GM21576 (cell line): ENCODE measurements around the gene NUDT13.
"Not testable (repeated sequence)": the region's sequence is repeated elsewhere in the genome, so short reads cannot be mapped to it uniquely, and the experiment has no call there.

Experiments
- ATAC-seq: cut with Tn5 transposase; IDR thresholded peaks from one replicate; pipeline ENCODE4 v1.9.1; 2021; ENCODE audit warnings: mild to moderate bottlenecking, moderate library complexity; ENCODE audit not compliant: unreplicated experiment

The NUDT13 gene

GRCh38 chr10:73097305-73097670 lies 13.0 kb upstream of the NUDT13 start:
- ATAC-seq: peak; percentile 3

DNA sequence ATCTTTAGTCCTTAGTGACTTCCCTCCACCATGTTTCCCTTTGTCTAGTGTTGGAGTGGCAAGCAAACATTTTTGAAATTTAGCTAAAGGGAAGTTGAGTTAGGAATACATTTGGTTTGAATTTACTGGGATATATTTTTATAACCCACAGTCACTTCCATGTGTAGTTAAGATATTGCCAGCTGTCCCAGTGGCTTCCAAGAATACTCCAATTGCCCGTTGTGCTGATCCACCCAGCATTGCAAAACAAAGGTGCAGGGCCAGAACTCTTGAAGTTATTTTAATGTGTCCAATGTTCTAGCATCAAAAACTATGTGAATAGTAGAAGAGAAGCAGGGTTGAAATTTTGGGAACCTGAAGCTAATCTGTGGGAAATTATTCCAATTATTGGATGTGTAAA lies 11.1 kb upstream of the NUDT13 start:
- no peak for ATAC-seq

DNA sequence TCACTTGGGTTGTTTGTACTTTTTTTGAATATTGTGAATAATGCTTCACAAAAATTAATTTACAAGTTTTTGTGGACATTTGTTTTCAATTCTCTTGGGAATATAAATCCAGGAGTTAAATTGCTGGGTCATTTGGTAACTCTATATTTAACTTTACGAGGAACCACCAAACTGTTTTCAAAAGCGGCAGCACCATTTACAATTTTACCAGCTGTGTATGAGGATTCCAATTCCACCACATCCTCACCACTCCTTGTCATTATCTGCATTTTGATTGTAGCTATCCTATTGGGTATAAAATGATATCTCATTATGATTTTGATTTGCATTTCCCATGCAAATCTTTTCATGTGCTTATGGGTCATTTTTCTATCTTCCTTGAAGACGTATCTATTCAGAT lies 4.0 kb upstream of the NUDT13 start:
- no peak for ATAC-seq

DNA sequence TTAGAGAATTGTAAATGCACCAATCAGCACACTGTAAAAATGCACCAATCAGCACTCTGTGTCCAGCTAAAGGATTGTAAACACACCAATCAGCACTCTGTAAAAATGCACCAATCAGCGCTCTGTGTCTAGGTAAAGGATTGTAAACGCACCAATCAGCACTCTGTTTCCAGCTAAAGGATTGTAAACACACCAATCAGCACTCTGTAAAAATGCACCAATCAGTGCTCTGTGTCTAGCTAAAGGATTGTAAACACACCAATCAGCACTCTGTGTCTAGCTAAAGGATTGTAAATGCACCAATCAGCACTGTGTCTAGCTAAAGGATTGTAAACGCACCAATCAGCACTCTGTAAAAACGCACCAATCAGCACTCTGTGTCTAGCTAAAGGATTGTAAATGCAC lies 1.0 kb upstream of the NUDT13 start:
- ATAC-seq: not testable (repeated sequence)

DNA sequence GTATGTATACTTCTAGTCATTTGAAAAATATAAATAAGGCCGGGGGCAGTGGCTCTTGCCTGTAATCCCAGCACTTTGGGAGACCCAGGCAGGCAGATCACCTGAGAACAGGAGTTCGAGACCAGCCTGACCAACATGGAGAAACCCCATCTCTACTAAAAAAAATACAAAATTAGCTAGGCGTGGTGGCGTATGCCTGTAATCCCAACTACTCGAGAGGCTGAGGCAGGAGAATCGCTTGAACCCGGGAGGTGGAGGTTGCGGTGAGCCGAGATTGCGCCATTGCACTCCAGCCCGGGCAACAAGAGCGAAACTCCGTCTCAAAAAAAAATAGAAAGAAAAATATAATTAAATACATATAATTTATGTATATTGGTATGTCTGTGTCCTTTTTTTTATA lies 1.8 kb downstream of the NUDT13 start:
- ATAC-seq: not testable (repeated sequence)

- ATAC-seq: no peak
These were observed 3.3 kb downstream of the NUDT13 start for GRCh38 chr10:73113551-73113950.

GRCh38 chr10:73116017-73116416 lies 5.8 kb downstream of the NUDT13 start:
- ATAC-seq: no peak

DNA sequence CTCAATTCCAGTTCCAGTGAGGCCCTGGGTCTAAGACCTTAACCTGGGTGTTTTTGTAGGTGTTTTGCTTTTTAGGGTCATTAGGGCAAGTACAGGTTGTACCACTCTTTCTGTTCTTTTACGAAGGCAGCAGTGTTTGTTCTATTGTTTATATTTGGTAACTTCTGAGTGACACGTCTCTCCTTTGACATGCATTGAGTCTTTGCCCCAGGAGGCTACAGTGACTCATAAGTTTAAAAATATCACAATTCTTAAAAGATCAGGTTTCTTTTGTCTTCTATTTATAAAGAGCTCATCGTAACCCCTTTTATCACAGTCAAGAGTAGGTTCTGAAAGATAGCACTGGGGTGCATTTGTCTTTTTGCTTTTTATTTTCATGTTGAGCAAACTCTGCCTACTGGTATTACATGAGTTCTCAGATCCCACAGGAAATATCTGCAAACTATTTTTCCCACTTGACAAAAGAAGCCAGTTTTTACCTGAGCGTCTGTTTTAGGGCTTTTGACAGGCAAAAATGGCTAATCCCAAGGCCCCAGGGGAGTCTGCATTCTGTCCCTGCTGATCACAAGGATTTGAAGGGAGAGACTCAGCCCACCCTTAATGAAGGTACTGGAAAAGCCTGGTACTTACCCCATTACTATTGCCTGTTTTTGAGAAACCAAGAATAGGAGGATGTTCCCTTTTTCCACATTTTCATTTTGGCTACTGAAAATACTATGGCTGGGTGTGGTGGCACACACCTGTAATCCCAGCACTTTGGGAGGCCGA lies 7.9 kb downstream of the NUDT13 start:
- ATAC-seq: peak; percentile 89

DNA sequence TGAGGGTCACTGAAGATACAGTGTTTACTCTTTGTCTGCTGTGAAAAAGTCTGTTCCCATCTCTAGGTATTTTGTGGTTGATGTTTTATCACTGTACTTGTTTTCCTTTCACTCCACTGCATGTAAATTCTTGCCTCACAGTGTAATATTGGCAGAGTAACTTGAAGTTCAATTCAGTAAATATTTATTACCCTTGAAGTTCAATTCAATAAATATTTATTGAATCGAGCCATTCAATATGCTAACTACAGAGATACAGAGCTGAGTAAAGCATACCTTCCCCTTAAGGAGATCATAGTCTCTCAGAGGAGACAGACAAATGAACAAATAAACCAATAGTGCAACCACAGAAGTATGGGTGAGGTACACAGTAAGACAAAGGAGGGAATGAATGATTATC lies 9.2 kb downstream of the NUDT13 start:
- no peak for ATAC-seq

- no peak for ATAC-seq
These were observed 9.7 kb downstream of the NUDT13 start for GRCh38 chr10:73119952-73120351.

- no peak for ATAC-seq
These were observed 16.1 kb downstream of the NUDT13 start for GRCh38 chr10:73126343-73126742.

GRCh38 chr10:73131301-73131700 lies 21.0 kb downstream of the NUDT13 start:
- no peak for ATAC-seq

GRCh38 chr10:73131913-73132686 lies 21.8 kb downstream of the NUDT13 start:
- ATAC-seq: no peak

- ATAC-seq: no peak
These were observed 24.5 kb downstream of the NUDT13 start for GRCh38 chr10:73134727-73135126.

DNA sequence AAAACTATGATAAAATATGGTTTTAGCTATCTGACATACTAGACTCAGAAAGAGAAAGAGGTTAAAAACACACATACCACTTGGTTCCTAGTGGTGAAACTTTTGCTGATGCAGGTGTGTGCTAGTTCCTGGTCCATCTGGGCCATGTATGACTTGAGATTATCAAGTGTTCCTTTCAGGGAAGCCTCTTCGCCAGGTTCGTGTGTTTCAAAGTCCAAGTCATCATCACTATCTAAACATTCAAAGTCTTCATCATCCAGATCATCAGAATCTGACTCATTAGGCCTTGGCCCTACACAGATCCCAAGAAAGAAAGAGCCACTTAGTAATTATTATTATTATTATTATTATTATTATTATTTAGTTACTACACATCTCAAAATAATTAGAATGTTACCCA lies 26.4 kb downstream of the NUDT13 start:
- no peak for ATAC-seq

- ATAC-seq: no peak
These were observed 29.0 kb downstream of the NUDT13 start for GRCh38 chr10:73139251-73139650.

- ATAC-seq: no peak
These were observed 31.3 kb downstream of the NUDT13 start for GRCh38 chr10:73141603-73142002.

- ATAC-seq: not testable (repeated sequence)
These were observed 40.6 kb downstream of the NUDT13 start for GRCh38 chr10:73150633-73151413.

GRCh38 chr10:73152009-73152408 lies 41.8 kb downstream of the NUDT13 start:
- no peak for ATAC-seq

- no peak for ATAC-seq
These were observed 45.8 kb downstream of the NUDT13 start for GRCh38 chr10:73156054-73156453.

- no peak for ATAC-seq
These were observed 48.9 kb downstream of the NUDT13 start for GRCh38 chr10:73159038-73159648.
